ENCODE measurements around the gene CATSPER4. TPM values are rescaled to one million over a fixed set of nuclear protein-coding genes. Genes with fewer than 3 reads are reported as not detected.

Gene CATSPER4
- total and polyA plus RNA-seq, 2 of the 8 experiments (the other 6 are each of a cell fraction or from before 2014, with no cell fraction given) = 0.65 to 0.83 TPM

- TF ChIP-seq CEBPB (IDR thresholded peaks at IDR 0.05; ENCODE audit: low read depth, low read length) = no peak
- TF ChIP-seq CBX8 (IDR thresholded peaks at IDR 0.05; ENCODE audit: borderline replicate concordance, low read depth, low read length) = no peak
- TF ChIP-seq, protein P1, sequence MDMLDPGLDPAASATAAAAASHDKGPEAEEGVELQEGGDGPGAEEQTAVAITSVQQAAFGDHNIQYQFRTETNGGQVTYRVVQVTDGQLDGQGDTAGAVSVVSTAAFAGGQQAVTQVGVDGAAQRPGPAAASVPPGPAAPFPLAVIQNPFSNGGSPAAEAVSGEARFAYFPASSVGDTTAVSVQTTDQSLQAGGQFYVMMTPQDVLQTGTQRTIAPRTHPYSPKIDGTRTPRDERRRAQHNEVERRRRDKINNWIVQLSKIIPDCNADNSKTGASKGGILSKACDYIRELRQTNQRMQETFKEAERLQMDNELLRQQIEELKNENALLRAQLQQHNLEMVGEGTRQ (IDR thresholded peaks at IDR 0.05; ENCODE audit: low read length) = no peak
- TF ChIP-seq FOSL1 (IDR thresholded peaks at IDR 0.05; ENCODE audit: insufficient read depth, low read depth, low read length) = no peak
- TF ChIP-seq HDAC2 (IDR thresholded peaks at IDR 0.05; ENCODE audit: borderline replicate concordance in 1 of 2, low read depth in 2 of 2, low read length in 2 of 2) = no peak
- TF ChIP-seq, protein P2, sequence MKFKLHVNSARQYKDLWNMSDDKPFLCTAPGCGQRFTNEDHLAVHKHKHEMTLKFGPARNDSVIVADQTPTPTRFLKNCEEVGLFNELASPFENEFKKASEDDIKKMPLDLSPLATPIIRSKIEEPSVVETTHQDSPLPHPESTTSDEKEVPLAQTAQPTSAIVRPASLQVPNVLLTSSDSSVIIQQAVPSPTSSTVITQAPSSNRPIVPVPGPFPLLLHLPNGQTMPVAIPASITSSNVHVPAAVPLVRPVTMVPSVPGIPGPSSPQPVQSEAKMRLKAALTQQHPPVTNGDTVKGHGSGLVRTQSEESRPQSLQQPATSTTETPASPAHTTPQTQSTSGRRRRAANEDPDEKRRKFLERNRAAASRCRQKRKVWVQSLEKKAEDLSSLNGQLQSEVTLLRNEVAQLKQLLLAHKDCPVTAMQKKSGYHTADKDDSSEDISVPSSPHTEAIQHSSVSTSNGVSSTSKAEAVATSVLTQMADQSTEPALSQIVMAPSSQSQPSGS (IDR thresholded peaks at IDR 0.05; ENCODE audit: low read length) = no peak
These were observed 6.9 kb downstream of the CATSPER4 start (continued) for GRCh38 chr1:26197301-26197700.

Measured in H1 (cell line).